GM19463 (cell line): ENCODE measurements around the gene RNF149.
"Not testable (repeated sequence)": the region's sequence is repeated elsewhere in the genome, so short reads cannot be mapped to it uniquely, and the experiment has no call there.

ENCODE experiments used
- ATAC-seq: cut with Tn5 transposase; IDR thresholded peaks from one replicate; pipeline ENCODE4 v1.9.1; 2021; ENCODE audit warnings: mild to moderate bottlenecking, moderate library complexity; ENCODE audit not compliant: unreplicated experiment

Gene RNF149, protein sequence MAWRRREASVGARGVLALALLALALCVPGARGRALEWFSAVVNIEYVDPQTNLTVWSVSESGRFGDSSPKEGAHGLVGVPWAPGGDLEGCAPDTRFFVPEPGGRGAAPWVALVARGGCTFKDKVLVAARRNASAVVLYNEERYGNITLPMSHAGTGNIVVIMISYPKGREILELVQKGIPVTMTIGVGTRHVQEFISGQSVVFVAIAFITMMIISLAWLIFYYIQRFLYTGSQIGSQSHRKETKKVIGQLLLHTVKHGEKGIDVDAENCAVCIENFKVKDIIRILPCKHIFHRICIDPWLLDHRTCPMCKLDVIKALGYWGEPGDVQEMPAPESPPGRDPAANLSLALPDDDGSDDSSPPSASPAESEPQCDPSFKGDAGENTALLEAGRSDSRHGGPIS

DNA sequence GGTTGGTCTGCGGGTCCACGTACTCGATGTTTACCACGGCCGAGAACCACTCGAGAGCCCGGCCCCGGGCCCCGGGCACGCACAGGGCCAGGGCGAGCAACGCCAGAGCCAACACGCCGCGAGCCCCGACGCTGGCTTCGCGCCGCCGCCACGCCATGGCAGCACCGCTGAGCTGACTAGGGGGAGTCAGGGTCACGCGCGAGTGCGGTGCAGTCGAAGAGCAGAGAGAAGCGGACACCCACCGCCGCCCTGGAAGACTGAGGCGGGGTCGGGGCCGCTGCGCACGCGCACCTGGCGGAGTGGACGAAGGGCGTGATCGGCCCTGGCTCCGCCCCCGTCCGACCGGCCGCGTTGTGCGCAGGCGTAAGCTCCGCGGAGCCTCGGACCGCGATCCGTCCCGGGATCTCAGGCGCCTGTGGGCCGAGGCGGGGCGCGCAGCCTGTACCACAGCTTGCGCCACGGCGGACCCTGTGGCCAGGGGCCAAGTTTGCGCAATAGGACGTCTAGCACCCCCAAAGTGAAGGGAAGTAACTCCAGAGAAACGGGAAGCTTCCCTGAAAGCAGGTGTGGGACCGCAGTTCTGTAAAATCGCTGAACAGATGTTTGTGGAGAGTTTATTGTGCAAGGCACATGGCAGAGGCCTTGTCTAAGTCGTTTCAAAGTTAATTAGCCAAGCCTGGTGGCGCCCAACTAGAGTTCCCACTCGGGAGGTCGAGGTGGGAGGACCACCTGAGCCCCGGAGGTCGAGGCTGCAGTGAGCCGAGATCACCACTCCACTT is at the start of gene RNF149:
RNF149 (minus strand) TSS at position 270 of the 779 bp plus-strand sequence; CDS start at position 157, 113 bp downstream.
- ATAC-seq, result peak; percentile 55

DNA sequence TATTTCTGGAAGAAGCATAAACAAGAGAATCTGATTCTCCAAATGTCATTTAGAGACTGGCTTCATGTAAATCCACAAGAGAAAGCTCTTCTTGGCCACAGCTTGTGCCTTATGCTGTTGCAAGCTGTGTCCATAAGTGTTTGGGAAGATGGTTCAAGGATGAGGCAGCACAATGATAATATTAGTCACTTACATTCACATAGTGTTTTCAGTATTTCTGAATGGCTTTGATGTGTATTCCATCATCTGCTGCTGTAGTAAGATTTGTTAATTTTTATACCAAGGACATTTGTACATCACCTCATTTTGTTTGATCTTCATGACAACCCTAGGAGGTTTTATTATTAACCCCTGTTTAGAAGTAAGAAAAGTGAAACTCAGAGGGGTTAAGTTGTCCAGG is 48.9 kb upstream of the RNF149 start:
- no peak for ATAC-seq

DNA sequence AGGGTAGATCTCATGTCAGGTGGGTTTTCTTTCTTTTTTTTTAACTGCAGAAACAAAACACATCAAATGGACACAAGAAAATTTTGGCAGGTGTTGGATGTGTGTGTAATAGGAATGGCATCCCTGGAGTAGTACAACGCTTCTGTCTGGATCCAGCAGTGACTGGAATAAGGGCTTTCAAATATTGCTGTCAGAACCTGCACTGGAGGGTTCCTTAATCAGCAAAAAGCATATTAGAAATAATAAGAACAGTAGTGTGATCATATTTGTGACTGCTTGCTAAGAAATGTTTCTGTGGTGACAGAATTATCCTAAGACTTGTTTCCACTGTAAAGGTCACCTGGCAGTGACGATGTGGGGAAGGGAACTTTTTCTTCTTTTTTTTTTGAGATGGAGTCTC is 48.0 kb upstream of the RNF149 start:
- no peak for ATAC-seq

DNA sequence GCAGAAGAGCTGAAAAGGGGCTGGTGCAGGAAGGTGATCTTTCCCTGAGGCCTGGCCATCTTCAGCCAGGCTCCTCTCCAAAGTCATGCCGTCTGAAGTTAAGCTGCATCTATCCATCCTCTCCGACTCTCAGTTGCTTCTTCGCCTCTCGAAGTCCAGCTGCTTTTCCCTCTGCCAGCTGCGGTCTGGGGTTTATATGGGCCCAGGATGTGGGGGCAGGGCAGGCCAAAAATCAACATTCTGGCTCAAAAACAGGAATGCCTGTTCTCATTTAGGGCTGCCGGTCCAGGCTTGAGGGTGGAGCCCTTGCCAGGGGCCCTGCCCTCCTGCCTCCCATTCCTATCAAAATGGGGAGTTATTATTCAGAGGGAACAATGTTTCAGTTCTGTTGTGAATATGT is 47.6 kb upstream of the RNF149 start:
- no peak for ATAC-seq

DNA sequence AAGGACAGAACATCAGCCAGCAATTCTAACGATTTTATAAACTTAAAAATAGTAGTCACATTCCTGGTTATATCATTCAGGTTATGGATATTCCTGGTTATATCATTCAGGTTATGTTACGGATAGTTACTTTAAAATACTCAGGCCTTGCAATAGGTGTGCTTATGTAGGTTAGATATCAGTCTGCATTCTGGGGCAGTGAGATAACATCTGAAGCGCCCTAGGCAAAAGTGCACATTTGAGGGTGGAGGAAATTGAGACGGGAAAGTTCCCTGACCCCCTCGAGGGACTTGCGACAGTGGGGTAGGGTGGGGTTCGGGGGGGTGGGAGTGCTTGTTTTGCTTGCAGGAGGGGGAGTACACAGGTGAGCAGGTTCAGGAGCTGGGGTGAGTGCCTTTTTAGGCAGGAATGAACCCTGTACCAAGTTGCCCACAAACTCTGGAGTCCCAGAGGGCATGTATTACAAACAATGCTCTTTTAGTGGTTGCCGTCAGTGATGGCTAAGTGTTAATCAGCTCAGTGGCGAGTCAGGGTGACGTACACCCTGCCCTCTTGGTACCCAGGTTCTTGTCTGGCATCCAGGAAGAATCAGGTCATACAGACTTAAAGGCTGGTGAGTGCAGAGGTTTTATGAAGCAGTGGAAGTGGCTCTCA is 47.0 kb upstream of the RNF149 start:
- no peak for ATAC-seq

DNA sequence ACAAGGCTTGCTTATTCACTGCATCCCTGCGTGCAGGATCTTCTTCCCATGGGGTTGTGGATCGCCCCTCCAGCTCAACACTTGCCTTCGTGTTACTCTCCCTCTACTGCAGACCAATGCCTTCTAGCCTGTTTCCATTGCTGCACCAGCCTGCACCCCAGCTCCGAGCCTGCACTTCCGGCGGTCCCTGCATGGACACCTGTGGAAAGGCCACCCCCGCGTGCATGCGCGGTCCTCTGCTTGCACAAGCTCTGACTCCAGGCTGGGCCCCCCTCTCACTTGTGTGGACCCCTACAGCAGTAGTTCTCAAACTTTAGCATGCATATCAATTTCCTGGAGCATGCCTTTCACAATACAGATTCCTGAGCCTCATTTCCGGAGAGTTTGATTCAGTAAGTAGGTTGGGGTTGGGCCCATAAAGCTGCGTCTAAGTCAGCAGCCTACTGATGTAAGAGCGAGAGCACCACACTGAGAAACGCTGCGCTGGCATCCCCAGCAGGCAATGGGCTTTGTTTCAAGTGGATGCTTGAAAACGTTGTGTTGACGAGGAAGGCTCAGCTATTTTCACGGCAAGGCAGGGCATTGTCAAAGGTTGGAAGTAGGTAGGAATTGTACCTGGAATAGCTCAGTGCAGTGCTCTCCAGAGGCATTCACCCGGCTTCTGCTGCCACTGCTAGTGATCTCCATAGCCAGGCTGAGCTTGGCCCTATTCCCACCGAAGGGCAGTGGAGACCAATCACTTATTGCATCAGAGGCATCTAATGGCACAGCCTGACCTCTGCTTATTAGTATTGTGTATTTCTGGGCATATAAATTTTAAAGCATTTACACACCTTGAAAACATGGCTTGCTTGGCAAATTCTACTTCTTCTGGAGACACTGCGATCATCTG is 46.2 kb upstream of the RNF149 start:
- ATAC-seq, result no peak

DNA sequence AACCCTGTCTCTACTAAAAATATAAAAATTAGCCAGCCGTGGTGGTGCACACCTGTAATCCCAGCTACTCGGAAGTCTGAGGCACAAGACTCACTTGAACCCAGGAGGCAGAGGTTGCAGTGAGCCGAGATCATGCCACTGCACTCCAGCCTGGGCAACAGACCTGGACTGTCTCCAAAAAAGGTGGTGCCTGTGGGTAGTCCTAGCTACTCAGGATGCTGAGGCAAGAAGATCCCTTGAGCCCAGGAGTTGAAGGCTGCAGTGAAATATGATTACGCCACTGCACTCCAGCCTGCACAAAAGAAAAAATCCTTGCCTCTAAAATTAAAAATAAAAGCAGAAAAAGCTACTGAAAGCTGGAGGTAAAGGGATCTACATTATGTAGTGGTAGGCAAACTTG is 44.1 kb upstream of the RNF149 start:
- ATAC-seq, result not testable (repeated sequence)

DNA sequence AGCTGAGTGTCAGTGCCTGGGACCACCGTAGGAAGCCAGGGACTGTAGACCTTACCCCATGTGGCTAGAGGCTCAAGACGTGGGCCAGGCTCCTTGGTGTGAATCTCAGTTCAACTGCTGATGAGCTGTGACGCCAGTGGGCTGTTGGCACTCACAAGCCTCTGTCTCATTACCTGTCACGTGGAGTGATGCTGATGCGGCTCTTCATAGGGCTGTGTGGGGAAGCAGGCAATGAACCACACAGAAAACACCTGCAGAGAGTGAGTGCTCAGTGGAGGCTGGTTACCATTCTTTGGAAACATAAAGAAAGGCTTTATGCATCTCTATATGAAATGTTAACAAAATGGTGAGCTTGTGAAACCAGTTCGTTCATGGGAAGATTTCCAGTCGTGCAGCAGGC is 42.7 kb upstream of the RNF149 start:
- ATAC-seq, result no peak

DNA sequence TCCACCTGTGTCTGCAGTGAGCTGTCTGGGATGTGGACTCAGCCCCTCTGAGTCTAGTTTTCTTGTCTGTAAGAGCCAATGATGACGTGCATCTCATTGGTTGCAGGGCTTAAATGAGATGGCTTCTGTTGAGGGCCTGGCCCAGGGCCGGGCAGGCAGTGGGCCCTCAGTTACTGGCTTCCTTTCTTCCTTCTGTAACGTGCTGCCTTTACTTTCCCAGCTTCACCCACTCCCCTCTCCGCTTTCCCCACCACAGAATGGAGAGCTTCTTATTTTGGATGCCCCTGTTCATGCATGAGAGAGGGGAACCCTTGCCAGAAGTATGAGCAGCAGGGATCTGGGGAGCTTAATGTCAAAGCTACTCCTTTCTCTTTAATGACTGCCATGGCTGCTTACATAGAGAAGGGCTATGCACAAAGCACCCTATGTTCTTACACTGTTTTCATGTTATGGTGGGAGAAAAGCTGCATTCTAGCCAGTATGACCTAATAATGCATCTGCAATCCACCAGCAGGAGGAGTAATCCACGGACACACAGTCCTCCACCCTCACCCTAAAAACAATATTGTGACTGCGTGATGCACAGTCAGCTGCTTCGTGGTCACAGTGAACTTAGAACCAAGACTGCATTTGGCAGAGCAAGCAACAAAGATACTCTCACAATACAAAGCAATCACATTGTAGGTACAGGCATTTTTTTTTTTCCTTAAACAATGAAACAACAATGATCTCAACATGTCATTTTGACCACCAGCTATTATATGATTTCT is 41.6 kb upstream of the RNF149 start:
- no peak for ATAC-seq

DNA sequence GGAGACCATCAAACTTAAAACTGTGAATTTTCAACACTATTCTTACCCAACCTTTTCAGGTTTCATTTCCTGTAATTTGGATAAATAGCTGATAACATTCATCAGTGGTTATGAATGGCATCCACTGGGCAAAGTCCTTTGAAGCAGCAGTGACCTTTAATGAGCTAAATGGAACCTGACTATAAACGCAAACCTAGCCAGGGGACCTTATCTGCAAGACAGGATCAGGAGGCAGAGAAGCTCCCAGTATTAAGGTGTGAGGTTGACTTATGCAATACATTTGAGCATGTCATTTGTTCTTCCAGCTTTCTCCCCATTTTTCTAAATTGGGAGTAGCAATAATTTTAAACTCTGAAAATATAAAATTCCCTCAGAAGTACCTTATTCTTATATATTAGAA is 40.4 kb upstream of the RNF149 start:
- ATAC-seq, result no peak

DNA sequence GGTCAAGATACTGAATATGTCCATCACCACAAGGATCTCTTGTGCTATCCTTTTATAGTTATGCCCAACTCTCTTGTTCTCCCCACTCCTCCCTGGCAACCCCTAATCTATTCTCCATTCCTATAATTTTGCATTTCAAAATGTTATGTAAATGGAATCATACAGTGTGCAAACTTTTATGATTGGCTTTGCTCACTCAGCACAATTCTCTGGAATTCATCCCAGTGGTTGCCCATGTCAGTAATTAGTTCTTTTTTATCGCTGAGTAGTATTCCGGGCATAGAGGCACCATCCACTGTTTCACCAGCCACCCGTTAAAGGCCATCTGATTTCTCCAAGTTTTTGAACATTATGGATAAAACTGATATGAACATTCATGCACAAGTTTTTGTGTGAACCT is 38.4 kb upstream of the RNF149 start:
- no peak for ATAC-seq

DNA sequence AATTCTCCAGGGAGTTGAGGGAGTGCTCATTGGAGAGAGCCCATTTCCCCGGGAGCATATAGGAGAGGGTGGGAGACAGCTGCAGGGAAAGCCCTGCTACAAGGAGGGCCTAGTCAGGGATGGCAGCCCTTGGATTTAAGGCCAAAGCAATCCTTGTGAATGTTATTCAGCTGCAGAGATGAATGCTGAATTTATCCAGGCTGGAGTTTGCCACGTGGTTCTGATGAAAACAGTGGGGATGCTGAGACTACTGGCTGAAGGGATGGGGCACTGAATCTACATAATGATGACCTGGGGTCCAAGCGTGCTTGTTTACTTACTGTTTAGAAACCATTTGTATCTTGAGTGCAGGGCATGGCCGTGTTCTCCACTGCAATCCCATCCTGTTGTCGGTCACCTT is 35.6 kb upstream of the RNF149 start:
- ATAC-seq, result no peak

DNA sequence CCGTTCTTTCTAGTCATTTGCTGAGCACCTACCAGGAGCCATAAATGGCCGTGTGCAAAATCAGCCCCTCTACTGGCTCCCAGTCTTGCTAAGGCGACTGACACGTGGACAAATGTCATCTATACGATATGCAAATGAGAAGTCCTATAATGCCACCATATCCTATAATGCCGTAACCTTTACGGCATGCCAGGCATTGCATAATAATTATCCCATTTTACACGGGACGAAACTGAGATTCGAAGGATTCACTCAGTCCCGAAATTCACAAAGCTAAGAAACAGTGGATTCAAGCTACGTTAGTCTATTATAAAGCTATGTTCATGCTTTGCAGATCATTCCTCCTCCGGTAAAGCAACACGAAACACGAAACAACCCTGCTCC is 34.1 kb upstream of the RNF149 start:
- ATAC-seq, result no peak

DNA sequence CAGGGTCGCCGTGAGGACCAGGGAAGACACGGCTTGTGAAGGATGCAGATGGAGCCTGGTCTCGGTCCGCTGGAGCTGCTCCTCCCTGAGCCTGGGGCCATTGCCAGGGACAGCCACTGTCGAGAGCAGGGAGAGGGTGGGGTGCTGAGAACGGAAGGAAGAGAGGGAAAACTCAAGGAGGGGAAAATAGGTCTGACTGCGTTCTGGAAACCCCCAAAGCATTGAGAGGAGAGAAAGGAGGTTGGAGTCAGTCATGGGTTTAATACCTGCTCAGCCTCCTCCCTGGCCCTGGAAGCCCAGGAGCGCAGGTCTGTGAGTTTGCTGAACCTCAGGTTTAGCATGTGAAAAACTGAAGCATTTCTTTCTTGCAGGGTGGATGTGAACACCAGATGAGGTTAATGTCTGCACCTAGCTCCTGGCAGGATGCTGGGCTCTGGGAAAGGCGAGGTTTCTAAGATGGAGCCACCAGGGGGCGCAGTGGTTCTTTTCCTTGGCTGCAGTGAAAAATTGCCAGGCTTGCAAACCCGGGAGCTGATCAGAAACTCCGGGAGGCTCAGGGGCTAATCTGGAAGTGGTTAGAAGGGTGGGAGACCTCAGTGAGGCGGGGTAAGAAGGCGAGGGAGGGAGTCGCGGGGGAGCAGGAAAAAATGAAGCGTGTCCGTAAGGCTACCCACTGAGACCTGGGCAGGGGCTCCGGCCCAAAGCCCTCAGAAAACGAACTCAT is 33.6 kb upstream of the RNF149 start:
- ATAC-seq, result no peak

DNA sequence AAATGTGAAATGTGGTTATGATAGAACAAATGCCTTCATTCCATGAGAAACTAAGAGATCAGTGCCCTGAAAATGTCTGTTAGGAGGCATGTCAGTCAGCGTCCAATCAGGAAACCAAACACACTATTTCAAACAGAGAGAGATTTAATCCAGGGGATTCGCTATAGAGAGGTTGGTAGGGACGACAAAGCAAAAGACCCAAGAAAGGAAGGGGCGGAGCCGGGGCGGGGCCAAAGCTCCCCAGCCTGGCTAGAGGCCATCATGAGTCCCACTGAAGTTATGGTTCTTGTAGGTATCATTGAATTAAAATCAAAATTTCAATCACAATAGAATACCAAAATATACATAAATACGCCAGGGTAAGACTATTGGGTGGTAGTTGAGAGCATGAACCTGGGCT is 32.9 kb upstream of the RNF149 start:
- ATAC-seq, result no peak

DNA sequence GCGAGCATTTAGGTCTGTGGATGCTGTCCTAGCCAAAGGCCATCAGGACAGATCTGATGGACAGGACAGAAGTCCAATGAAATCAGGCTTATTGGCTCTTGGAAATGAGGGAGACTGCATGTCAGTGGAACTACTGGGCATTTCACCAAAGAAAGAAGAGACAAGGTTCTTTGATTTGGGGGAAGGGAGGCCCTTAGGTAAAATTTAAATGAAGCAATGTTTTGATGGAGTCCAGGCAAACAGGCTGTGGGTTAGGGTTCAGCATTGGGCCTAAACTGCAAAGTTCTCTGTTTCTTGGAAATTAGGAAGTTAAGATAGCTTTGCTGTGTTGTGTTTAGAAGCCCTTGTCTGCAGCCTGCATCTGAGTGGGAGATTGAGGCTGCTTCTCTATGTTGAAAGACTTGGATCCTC is 31.6 kb upstream of the RNF149 start:
- no peak for ATAC-seq

DNA sequence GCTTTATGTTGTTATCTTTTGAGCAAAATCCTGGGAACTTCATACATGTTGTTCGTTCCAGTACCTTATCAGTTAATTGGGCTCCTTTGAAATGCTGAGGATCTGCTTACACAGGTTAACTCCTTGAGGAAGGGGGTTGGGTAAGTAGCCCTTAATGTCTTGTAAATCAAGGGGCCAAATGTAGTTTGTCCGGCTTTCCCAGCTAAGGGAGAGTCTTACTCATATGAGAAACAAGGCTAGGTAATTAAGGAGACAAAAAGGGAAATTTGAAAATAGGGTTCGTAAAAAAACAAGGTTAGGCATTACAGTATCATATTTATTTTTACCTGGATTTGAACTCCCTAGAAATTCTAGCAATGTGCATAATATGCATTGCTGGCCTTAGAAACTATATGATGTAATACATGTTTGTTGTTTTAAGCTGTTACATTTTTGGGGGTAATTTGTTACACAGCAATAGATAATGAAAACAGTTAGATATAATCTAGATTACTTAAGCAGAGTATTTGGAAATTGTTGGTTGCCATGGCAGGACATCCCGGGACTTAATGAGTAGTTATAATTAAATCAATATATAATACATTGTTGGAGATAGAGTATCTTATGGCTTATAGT is 30.9 kb upstream of the RNF149 start:
- no peak for ATAC-seq

DNA sequence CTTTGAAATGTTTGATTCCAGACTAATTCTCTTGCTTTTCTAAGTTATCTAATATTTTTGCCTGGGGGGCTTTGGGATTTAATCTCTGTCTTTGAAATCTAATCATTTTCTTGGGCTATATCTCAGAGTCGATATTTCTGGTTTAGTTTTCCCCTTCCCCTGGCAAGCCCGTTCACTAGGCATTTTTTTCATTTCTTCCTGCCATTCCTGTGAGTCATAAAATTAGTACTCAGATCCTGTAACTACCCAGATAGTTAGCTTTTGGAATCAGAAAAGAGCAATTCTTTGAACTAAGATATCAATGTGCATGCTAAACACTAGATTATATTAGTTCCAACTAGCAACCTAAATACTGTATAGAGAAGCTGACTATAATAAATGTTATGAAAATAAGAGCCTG is 29.4 kb upstream of the RNF149 start:
- no peak for ATAC-seq
